K562 (cell line): ENCODE measurements around the gene SRRM5. TPM values are rescaled to one million over a fixed set of nuclear protein-coding genes. Genes with fewer than 3 reads are reported as not detected.

Source experiments
- ATAC-seq: fragments of 200-7000 bp; cut with Tn5 transposase; 3 replicates; pipeline ENCODE4 v1.9.1; 2020; ENCODE audit warnings: moderate library complexity
- BruUV-seq: library from RNA; stranded (reverse); fragments of 400-500 nt; replicated peaks from 2 replicates; lab custom pipeline; 2021; lab: Mats Ljungman, UMichigan
- CTCF ChIA-PET: fragments of 300-600 bp; formaldehyde crosslinking; extraction: SDS; loops from one replicate; lab custom pipeline; 2021; ENCODE audit warnings: low intra/inter-chr PET ratio; lab: Yijun Ruan, JAX
- POLR2A ChIA-PET: fragments of 300-600, 350-650 bp; sonication (Branson Sonifier 250); formaldehyde crosslinking; extraction: SDS; loops from one replicate; lab custom pipeline; 2021; ENCODE audit warnings: antibody characterized with exemption, inconsistent platforms; lab: Yijun Ruan, JAX
- DNase-seq, 4 experiments: peaks; one replicate each; pipeline versions ENCODE4 v3.0.0 to v3.0.0-alpha.2; 2011 to 2018; ENCODE audit warnings: low spot score in 3 of 4, mixed read lengths in 3 of 4; ENCODE audit errors: extremely low read depth in 1 of 4
- FAIRE-seq: peaks from 2 replicates; lab custom pipeline; 2011; peaks lifted over from hg19 to GRCh38; lab: Jason Lieb, UNC
- H2AFZ ChIP-seq: 2 replicates; pipeline ENCODE4 v1.6.0; 2011; ENCODE audit warnings: low read depth, low read length, control low read depth, inconsistent platforms
- H3K27ac ChIP-seq: fragments of 200-600 bp; 3 replicates; pipeline ENCODE4 v1.8.0; 2011; ENCODE audit warnings: low read depth, mild to moderate bottlenecking, control low read depth, inconsistent platforms, low read length, moderate library complexity, mixed read lengths; ENCODE audit errors: extremely low read depth
- H3K27me3 ChIP-seq, 2 experiments: fragments of 300-600 bp in 1 of 2; 2 replicates in 1 of 2; 3 replicates in 1 of 2; pipeline versions ENCODE4 v1.6.0 to v1.8.0; 2011; ENCODE audit warnings: inconsistent platforms in 2 of 2, low read length in 2 of 2, mild to moderate bottlenecking in 1 of 2, mixed read lengths in 1 of 2, moderate library complexity in 1 of 2; ENCODE audit not compliant: control insufficient read depth in 2 of 2, insufficient read depth in 2 of 2
- H3K36me3 ChIP-seq: fragments of 300-600 bp; 3 replicates; pipeline ENCODE4 v1.8.0; 2011; ENCODE audit warnings: mild to moderate bottlenecking, low read length, inconsistent platforms; ENCODE audit not compliant: control insufficient read depth, insufficient read depth
- H3K4me1 ChIP-seq, 2 experiments: fragments of 200-600 bp in 1 of 2; replicated peaks in 1 of 2; 2 replicates in 1 of 2; 3 replicates in 1 of 2; pipeline versions ENCODE4 v1.5.1 to v1.8.0; 2011; ENCODE audit warnings: inconsistent platforms in 2 of 2, low read length in 2 of 2, mild to moderate bottlenecking in 1 of 2, mixed read lengths in 1 of 2, moderate library complexity in 1 of 2; ENCODE audit not compliant: control insufficient read depth in 2 of 2, insufficient read depth in 2 of 2
- H3K4me2 ChIP-seq: 2 replicates; pipeline ENCODE4 v1.6.1; 2011; ENCODE audit warnings: low read length, control low read depth, inconsistent platforms, mixed read lengths; ENCODE audit not compliant: insufficient read depth
- H3K4me3 ChIP-seq: fragments of 200-600 bp; sonication (generic), shearing (Covaris generic); 2 replicates; pipeline ENCODE4 v1.5.1; 2016; ENCODE audit warnings: control low read depth, inconsistent platforms
- H3K79me2 ChIP-seq: fragments of 200-600 bp; 3 replicates; pipeline ENCODE4 v1.8.0; 2011; ENCODE audit warnings: low read length, inconsistent platforms; ENCODE audit not compliant: control insufficient read depth, insufficient read depth
- H3K9ac ChIP-seq, 2 experiments: 2 replicates each; pipeline versions ENCODE4 v1.6.0 to v1.6.1; 2011; ENCODE audit warnings: low read depth in 2 of 2, low read length in 2 of 2, control low read depth in 1 of 2, inconsistent platforms in 1 of 2, mild to moderate bottlenecking in 1 of 2, mixed read lengths in 1 of 2; ENCODE audit not compliant: insufficient read depth in 1 of 2
- H3K9me1 ChIP-seq: one replicate; pipeline ENCODE4 v1.6.0; 2011; ENCODE audit warnings: inconsistent platforms, mild to moderate bottlenecking, low read length, moderate library complexity; ENCODE audit not compliant: control insufficient read depth, insufficient read depth
- H3K9me3 ChIP-seq: replicated peaks from 2 replicates; pipeline ENCODE4 v1.5.1; 2011; ENCODE audit warnings: low read depth, low read length, inconsistent platforms; ENCODE audit not compliant: control insufficient read depth, insufficient read depth
- H4K20me1 ChIP-seq: replicated peaks from 2 replicates; pipeline ENCODE4 v1.6.1; 2011; ENCODE audit warnings: low read length, inconsistent platforms, mixed read lengths; ENCODE audit not compliant: control insufficient read depth, insufficient read depth
- ADNP ChIP-seq: fragments of 200-800 bp; sonication (Bioruptor generic); IDR thresholded peaks from 2 replicates; pipeline ENCODE4 v1.6.1; 2016; ENCODE audit warnings: missing genetic modification characterization, missing compliant biosample characterization
- BCOR ChIP-seq: fragments of 450-650 bp; IDR thresholded peaks from 2 replicates; pipeline ENCODE4 v1.6.1; 2016
- CBX3 ChIP-seq, 2 experiments: IDR thresholded peaks; 1 replicate in 1 of 2; 2 replicates in 1 of 2; pipeline ENCODE4 v1.6.1; 2012; ENCODE audit warnings: inconsistent platforms in 2 of 2, low read length in 2 of 2, borderline replicate concordance in 1 of 2, control low read depth in 1 of 2
- HDAC2 ChIP-seq: fragments of 450-650 bp; IDR thresholded peaks from 2 replicates; pipeline ENCODE4 v1.6.1; 2016; ENCODE audit warnings: mild to moderate bottlenecking
- HDAC6 ChIP-seq: IDR thresholded peaks from 2 replicates; pipeline ENCODE4 v1.6.1; 2012; ENCODE audit warnings: low read depth, mild to moderate bottlenecking, control low read depth, inconsistent platforms, low read length, moderate library complexity
- KDM1A ChIP-seq, 2 experiments: fragments of 450-650 bp; IDR thresholded peaks; 2 replicates each; pipeline ENCODE4 v1.6.1; 2016; ENCODE audit warnings: mild to moderate bottlenecking in 2 of 2
- MIER1 ChIP-seq: fragments of 450-650 bp; IDR thresholded peaks from 2 replicates; pipeline ENCODE4 v1.6.1; 2016; ENCODE audit warnings: antibody characterized with exemption, mild to moderate bottlenecking, low read depth
- PCBP1 ChIP-seq: fragments of 200-400 bp; formaldehyde crosslinking; IDR thresholded peaks from 2 replicates; pipeline ENCODE4 v1.6.1; 2018; ENCODE audit warnings: mild to moderate bottlenecking, low read depth, low read length; ENCODE audit not compliant: poor library complexity, severe bottlenecking
- RBM25 ChIP-seq: fragments of 200-400 bp; formaldehyde crosslinking; IDR thresholded peaks from 2 replicates; pipeline ENCODE4 v1.6.1; 2018; ENCODE audit warnings: low read length, low read depth, moderate library complexity; ENCODE audit not compliant: severe bottlenecking
- RCOR1 ChIP-seq, 2 experiments: IDR thresholded peaks; 2 replicates each; pipeline ENCODE4 v1.6.1; 2012; ENCODE audit warnings: low read depth in 2 of 2, low read length in 2 of 2, borderline replicate concordance in 1 of 2, improper control_type of control experiment in 1 of 2
- SAP30 ChIP-seq: fragments of 200-600 bp; sonication (generic); IDR thresholded peaks from 2 replicates; pipeline ENCODE4 v1.6.1; 2012; ENCODE audit warnings: borderline replicate concordance, low read depth, mild to moderate bottlenecking, moderate library complexity, low read length, control low read depth, inconsistent platforms; ENCODE audit not compliant: insufficient read depth, poor library complexity, severe bottlenecking
- TFE3 ChIP-seq: fragments of 450-650 bp; formaldehyde crosslinking; IDR thresholded peaks from 2 replicates; pipeline ENCODE4 v1.4.0; 2020; ENCODE audit warnings: mild to moderate bottlenecking, mixed read lengths
- WGBS: fragments of 100-300 bp; shearing (Covaris generic); methylation state at CpG from one replicate; pipeline ENCODE4 v1.1.6; 2016; ENCODE audit warnings: low coverage, mixed read lengths; ENCODE audit not compliant: insufficient coverage; ENCODE audit errors: missing lambda C conversion rate; 5-methylcytosine and 5-hydroxymethylcytosine counted together
- in situ Hi-C: fragments of 300-500 bp; cut with MboI; formaldehyde crosslinking; loops from 4 replicates; pipeline ENCODE4 v1.15.0; 2018; ENCODE audit warnings: inconsistent platforms, mixed read lengths
- intact Hi-C: fragments of 100-400 bp; cut with micrococcal nuclease; formaldehyde crosslinking; loops from 2 replicates; pipeline ENCODE4 v1.14.2; 2022
- polyA plus RNA-seq, 8 experiments: library from polyadenylated mRNA; depleted of rRNA in 4 of 8; stranded (reverse) in 5 of 8; unstranded in 3 of 8; fragments of >200 nt; fragmentation: Nextera tagmentation in 2 of 8; fragmentation: Illumina TruSeq in 1 of 8; extraction: Ambion mirVana in 2 of 8; extraction: Trizol in 1 of 8; gene quantifications; 2 replicates each; pipeline versions ENCODE4 v1.2.1 to v1.2.3, GENCODE V29; 2011 to 2014; ENCODE audit warnings: inconsistent platforms in 1 of 8, missing spikeins in 1 of 8
- total RNA-seq, 7 experiments: library from RNA; depleted of rRNA in 6 of 7; stranded (reverse); fragments of >200 nt in 6 of 7; fragmentation: Illumina TruSeq in 2 of 7; extraction: Trizol in 2 of 7; gene quantifications; 2 replicates each; pipeline versions ENCODE4 v1.2.1 to v1.2.3, GENCODE V29; 2011 to 2021; ENCODE audit warnings: low replicate concordance in 1 of 7

The SRRM5 gene
- total and polyA plus RNA-seq, 9 of the 15 experiments (the other 6 are each of a cell fraction or from before 2014, with no cell fraction given), result 0.09 to 0.45 (median 0.18) TPM; not detected in 2

DNA sequence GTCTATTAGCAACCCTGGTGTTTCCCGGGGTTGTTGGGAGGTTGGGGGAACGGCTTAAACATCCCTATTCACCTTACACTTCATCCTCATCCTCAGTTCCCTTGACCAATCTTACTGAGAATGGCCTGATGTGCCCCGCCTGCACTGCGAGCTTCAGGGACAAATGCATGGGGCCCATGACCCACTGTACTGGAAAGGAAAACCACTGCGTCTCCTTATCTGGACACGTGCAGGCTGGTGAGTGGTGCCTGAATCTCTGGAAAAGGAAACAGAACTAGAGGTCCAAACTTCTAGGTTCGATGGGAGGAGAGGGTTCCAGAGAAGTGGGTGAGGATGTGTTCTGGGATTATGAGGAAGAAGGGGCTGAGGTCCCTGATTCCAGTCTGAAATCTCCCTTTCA lies 30.4 kb upstream of the SRRM5 start (continued):
- no peak for TF ChIP-seq TFE3 (CRISPR knock-in tag)
- TF ChIP-seq SAP30, result no peak

GRCh38 chr19:43582495-43582894 lies 29.4 kb upstream of the SRRM5 start:
- no TSS peak for BruUV-seq
- WGBS, result 54% methylated on average over 2 of the region's 2 CpGs
- in situ Hi-C loops, result no loop called here
- intact Hi-C loops, result no loop called here
- no peak for DNase-seq
- Histone ChIP-seq H3K9ac (no peak overlapping the region), H3K4me2 (no peak overlapping the region), H3K4me3 (no peak overlapping the region), H3K4me1 (peaks cover 10 to 13% of the 10 kb centered on the region in 2 experiments; a peak in 4 of 5 replicates), H3K27ac (no peak overlapping the region)
- TF ChIP-seq HDAC2 (peak; percentile 26; the same call in 1 of the 2 replicates), HDAC6 (no peak), PCBP1 (no peak), CBX3 (IDR thresholded peaks at IDR 0.05; ENCODE audit: borderline replicate concordance in 1 of 2, low read length in 2 of 2) (0 out of 3 replicates have a peak, but pooled peaks of 1 of the 2 experiments have one; percentile 33), MIER1 (no peak), ADNP (tag) (peak; percentile 82), RCOR1 (IDR thresholded peaks at IDR 0.05; ENCODE audit: borderline replicate concordance in 1 of 2, low read depth in 2 of 2, low read length in 2 of 2) (peak; percentile 36 to 54; a peak in 2 of 4 replicates), BCOR (peak; percentile 88), KDM1A (IDR thresholded peaks at IDR 0.05) (peak; percentile 57 to 68), RBM25 (peak; percentile 95)
- TF ChIP-seq, all 486 proteins: peak for 7
- no peak overlapping the region for H2AFZ ChIP-seq
- no peaks in the 10 kb centered on the region for H3K9me3 ChIP-seq
- no peaks in the 10 kb centered on the region for H3K36me3 ChIP-seq
- no peaks in the 10 kb centered on the region for H3K79me2 ChIP-seq
- H4K20me1 ChIP-seq, result no peaks in the 10 kb centered on the region
- no peak for ATAC-seq
- H3K9me1 ChIP-seq, result no peaks in the 10 kb centered on the region
- H3K27me3 ChIP-seq, result no peaks in the 10 kb centered on the region; a peak in 1 of 5 replicates
- ChIA-PET CTCF (no interaction called here), POLR2A (interaction anchor here (1.2 kb wide), 2 partner anchors 12 to 13 kb away, joined by 4 to 5 read pairs; partner anchors contain the start of genes IRGQ and ZNF576)
- FAIRE-seq, result no peak
